Forelimb muscle (tissue), 1 donor: Measurements from ENCODE around the gene CGNL1. TPM values are rescaled to one million over a fixed set of nuclear protein-coding genes. Genes with fewer than 3 reads are reported as not detected.

ENCODE experiments used
- DNase-seq: peaks from one replicate; pipeline ENCODE4 v3.0.0-alpha.2; 2013; ENCODE audit warnings: low read depth
- polyA plus RNA-seq: library from polyadenylated mRNA; unstranded; fragments of 120-200 nt; gene quantifications from one replicate; pipeline ENCODE4 v1.2.1, GENCODE V29; 2013; ENCODE audit not compliant: insufficient read length

CGNL1 gene
- polyA plus RNA-seq, 1 donor: 8.3 TPM

DNA sequence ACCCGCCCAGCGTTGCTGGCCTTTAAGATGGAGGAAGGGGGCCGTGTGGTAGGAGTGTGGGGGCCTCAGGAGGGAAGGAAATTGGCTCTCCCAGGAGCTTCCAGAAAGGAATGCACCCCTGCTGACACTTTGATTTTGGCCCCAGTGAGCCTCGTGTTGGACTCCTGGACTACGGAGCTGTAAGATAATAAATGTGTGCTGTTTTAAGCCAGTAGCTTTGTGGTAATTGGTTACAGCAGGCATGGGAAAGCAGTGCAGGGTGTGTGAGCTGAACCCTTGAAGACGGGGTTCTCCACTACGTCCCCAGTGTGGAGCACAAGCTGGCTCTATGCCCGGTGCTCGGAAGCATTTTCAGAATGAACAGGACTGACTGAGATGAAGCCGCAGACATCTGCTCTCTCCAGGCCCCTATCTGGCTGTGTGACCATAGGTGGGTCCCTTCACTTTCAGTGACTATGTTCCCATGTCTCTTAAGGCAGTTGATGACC, 22.9 kb upstream of the CGNL1 start:
- no peak for DNase-seq

- no peak for DNase-seq
Measured at GRCh38 chr15:57354436-57355123, 21.7 kb upstream of the CGNL1 start.

- no peak for DNase-seq
Measured at GRCh38 chr15:57355259-57355658, 21.0 kb upstream of the CGNL1 start.

- no peak for DNase-seq
Measured at GRCh38 chr15:57356178-57356577, 20.1 kb upstream of the CGNL1 start.

GRCh38 chr15:57356636-57357035, 19.7 kb upstream of the CGNL1 start:
- DNase-seq: no peak

GRCh38 chr15:57357799-57358198, 18.5 kb upstream of the CGNL1 start:
- no peak for DNase-seq

GRCh38 chr15:57358571-57358970, 17.7 kb upstream of the CGNL1 start:
- no peak for DNase-seq

- DNase-seq: no peak
Measured at GRCh38 chr15:57363661-57364060, 12.6 kb upstream of the CGNL1 start.

DNA sequence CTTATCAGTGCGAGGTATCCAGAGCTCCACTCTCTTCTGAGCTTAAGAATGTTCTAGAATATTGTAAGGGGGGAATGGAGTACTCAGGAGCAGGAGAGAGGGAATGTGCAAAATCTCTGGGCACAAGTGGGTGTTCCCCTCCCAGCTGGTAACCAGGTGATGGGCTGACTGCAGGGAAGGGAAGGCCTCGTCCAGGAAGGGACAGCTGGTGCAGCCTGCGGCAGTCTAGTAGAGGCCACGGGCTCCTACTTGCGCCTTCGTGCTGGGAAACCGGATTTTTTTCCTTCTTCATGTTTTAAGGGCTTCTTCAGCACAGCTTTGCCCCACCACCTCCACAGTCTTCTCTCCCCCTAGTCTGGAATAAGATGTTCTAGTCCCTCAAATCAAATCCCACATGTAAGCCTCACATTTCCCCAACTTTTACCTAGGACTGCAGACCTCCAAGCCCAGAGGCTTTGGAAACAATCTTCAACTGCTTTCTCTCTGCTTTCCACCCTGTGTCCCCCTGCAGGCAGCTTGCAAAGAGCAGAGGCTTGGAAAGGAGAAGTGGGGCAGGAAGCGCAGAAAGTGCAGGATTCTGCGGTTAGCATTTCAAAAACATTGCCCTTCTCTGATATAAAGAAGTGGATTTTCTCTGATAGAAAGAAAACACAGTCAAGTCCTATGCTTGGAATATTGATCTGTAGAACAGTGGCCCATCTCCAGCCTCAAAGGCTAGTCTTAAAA, 11.9 kb upstream of the CGNL1 start:
- no peak for DNase-seq

DNA sequence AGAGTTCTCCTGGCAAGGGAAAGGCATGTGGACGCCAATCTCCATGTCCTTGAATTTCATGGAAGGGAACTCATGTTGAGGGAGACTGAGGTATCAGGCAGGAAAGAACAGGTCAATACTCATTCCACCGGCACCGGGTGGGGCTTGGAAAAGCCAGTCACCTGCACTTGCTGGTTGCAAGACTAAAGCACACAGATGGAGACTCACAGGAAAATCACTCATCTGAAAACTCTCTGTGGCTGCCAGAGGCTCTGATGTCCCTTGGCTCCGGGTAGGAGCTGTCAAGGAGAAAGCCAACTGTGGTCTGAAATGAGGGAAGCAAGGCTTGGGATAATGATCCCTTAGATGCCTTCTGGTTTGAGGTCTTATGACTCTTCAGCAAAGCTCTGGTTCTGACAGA, 8.7 kb upstream of the CGNL1 start:
- no peak for DNase-seq

GRCh38 chr15:57370929-57371328, 5.4 kb upstream of the CGNL1 start:
- DNase-seq: no peak

DNA sequence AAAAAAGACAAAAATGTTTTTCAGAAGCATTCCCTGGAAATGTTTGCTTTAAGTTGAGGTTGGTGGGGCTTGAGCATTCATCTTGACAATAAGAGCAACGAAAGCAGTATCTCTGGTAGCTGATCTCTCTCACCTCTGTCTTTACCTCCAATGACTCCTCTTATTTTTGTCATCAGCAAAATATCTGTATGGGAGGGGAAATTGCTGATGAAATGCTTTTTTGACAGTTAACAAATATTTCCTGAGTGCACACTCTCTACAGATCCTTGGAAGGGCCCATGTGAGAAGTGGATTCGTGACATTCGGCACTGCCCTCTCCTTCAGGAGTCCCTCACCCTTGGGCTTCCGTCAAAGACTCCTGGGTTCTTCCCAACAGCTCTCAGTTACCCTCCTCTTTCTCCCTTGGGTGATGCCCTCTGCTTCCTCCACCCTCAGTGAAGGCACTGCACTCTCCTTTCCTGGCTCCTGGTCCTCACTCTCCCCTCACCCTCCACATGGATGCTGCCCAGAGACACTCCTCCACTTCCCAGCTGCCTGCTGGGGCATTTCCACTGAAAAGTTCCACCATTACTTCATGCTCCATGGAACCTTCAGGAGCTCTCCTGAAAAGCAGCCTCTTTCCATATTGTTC, 2.9 kb upstream of the CGNL1 start:
- no peak for DNase-seq

DNA sequence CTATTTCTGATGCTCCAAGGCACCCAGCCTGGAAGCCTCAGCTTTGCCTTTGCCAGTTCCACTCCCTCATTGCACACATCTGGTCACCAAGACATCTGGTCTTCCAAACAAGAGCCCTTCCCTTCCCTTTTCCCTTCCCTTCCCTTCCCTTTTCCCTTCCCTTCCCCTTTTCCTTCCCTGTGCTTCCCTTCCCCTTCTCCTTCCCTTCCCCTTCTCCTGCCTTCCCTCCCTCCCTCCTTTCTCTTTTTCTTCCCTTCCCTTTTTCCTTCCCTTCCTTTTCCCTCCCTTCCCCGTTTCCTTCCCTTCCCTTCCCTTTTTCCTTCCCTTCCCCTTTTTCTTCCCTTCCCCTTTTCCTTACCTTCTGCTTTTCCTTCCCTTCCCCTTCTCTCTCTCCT, 2.4 kb upstream of the CGNL1 start:
- no peak for DNase-seq

DNA sequence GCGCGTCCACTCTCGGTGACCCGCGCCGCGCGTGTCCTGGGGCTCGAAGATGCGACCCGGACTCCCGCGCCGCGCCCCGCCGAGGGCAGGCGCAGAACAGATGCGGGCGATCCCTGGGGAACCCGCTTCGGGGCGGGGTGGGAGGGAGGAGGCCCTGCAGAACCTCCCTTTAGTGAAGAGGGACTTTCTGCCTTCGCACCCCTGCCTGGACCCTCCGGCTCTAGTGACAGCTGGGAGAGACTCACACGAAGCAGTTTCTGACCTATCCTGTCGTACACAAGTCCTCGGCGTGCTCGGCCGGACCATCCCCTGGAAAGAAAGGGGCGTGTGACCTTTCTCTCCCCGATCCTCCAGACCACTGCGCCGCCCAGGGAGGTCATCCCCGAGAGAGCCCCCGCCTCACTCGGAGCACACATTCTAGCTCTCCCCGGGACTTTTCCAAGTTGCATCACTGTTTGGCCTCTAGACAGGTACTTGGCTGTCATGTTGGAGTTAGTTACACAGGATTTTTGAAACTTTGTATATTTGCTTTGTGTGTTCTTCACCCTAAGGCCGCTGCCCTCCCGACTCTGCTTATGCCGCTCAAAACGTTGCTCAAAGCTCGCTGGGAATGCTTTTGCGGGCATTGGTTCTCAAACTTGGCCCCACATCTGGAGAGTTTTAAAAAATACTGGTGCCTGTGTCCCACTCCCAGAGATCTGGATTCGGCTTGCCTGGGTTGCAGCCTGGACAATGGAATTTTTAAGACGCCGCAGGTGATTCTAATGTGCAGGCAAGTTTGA, 582 bp downstream of the CGNL1 start:
- DNase-seq: no peak

- DNase-seq: no peak
Measured at GRCh38 chr15:57377478-57377847, 1.2 kb downstream of the CGNL1 start.

- no peak for DNase-seq
Measured at GRCh38 chr15:57379487-57379886, 3.2 kb downstream of the CGNL1 start.

- DNase-seq: no peak
Measured at GRCh38 chr15:57380854-57381253, 4.5 kb downstream of the CGNL1 start.

DNA sequence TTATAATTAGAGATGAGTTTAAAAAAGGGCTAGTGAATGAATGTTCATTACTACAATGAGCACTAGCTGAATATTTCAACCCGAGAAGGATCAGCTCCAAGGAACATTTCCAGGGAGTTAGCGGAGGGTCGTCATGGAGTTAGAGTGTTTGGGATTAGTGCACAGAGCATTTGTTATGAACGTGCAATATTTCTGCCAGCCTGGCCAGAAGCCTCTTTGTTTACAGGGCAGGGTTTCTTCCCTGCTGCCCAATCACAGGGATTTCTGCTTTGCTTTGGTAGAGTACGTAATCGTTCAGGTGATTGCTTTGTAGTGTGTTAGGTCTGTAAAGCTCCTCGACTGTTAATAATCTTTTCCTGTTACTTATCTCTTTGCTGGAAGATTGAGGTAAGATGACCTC, 5.9 kb downstream of the CGNL1 start:
- DNase-seq: no peak

DNA sequence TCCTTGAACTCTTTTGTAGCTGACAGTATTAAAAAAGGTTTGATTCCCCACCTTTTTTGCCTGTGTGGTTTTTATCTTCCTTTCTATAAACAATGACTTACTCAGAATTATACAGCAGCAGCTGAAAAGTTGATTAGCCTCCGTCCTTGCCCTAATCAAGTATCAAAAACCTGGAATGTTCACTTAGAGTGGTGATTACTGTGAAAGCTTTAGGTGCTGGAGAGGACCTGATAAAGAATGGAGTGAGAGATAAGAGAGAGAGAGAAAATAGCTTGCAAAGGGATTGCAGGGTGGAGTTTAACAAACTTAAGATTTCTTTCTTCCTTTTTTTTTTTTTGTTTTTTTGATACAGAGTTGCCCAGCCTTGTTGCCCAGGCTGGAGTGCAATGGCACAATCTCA, 6.7 kb downstream of the CGNL1 start:
- DNase-seq: no peak

DNA sequence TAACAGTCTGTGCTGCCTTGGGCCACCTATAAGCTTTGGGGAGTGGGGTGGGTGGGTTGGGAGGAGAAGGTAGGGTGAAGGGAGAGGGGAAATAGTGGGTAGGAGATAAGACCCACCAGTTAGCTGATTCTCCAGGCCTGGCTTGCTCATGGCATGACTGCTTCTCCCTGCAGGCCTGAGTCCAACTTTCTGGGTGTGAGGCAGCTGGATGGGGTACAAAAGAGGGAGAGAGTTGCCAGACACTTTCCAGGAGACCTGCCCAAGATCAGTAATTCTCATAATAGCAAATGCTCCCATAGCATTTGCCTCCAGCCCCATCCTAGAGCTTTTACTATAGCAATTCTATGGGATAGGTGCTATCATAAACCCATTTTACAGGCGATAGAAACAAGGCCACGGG, 7.7 kb downstream of the CGNL1 start:
- no peak for DNase-seq

GRCh38 chr15:57384816-57385215, 8.5 kb downstream of the CGNL1 start:
- no peak for DNase-seq

DNA sequence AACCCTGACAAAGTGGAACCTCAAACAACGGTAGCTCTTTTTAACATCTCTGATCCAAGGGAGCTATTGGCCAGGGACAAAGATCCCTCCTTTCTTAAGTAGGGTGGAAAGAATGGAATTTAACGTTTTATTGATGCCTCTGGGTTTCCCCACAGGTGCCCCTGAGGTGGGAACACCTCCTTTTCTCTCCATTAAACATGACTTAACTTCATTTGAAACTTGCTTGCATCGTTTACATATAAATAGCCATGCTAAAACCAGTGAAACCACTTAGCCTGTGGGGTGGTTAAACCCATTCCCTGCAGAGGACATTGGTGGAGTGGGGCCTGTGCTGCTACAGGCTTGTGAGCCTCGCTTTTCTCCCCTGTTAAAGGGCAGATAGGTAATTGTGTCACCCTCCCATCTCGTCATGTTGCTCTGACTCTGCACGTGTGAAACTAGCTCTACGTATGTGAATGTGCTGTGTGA, 9.7 kb downstream of the CGNL1 start:
- DNase-seq: no peak
